Limb (tissue), 2 donors: Measurements from ENCODE around the gene METTL26.

Experiments
- DNase-seq, 2 donors: peaks; one replicate each; pipeline ENCODE4 v3.0.0-alpha.2; 2016; ENCODE audit errors: extremely low spot score in 2 of 2

The METTL26 gene

DNA sequence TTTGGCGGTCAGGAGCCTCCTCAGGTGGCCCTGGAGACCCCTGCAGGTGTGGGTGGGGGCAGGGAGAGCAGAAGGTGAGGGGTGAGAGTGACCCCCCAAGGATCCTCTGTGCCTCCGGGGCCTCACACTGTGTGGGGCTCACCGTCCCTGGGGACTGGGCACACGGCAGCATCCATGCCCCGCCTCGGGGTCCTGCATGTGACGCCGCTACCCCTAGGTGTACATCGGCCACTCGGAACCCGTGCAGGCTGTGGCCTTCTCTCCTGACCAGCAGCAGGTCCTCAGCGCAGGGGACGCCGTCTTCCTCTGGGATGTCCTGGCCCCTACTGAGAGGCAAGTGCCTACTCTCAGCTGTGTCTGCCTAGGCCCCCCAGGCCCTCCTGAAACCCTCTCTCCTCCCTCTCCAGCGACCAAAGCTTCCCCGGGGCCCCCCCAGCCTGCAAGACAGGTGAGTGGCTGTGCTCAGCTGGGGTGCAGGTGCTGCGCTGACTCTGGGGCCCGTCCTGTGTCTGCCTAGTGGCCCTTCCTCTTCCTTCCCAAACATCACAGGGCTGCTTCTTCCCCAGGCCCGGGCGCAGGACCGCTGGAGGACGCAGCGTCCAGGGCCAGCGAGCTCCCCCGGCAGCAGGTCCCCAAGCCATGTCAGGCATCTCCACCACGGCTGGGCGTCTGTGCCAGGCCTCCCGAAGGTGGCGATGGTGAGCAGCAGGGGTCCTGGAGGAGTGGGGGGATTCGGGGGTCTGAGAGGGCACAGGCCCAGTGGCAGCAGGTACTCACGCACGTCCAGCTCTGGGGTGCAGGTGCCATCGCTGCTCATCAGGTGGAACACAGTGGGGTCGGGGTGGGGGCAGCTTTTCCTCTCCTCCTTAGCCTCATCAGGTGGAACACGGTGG lies 22.8 kb upstream of the METTL26 start:
- DNase-seq = no peak

DNA sequence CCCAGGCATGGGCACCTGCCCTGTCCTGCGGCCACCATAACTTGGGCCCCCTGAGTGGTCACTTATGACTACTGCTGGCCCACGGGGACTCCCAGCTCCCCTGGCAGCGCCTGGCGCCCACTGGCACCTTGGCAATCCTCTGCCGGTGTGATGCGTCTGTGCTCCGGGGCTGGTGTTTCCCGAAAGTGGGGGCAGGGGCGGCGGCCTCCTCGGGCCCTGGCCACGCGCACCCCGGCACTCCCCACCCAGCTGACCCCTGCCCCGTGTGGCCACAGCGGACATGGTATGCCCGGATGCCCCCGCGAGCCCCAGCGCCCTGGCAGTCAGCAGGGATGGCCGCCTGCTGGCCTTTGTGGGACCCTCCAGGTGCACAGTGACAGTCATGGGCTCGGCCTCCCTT lies 21.4 kb upstream of the METTL26 start:
- DNase-seq = no peak

DNA sequence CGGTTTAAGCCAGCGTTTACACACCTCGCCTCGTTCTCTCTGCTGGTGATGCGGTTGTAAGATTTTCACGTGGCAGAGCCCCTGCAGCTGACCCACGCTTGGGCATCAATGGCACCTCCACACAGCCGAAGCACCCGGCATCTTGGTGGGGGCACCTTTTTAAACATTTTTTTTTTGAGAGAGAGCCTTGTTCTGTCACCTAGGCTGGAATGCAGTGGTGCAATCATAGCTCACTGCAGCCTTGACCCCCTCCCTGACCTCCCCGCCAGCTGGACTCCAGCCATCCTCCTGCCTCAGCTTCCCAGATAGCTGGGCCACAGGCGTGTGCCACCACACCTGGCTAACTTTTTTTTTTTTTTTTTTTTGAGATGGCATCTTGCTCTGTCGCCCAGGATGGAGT lies 17.9 kb upstream of the METTL26 start:
- DNase-seq = no peak

DNA sequence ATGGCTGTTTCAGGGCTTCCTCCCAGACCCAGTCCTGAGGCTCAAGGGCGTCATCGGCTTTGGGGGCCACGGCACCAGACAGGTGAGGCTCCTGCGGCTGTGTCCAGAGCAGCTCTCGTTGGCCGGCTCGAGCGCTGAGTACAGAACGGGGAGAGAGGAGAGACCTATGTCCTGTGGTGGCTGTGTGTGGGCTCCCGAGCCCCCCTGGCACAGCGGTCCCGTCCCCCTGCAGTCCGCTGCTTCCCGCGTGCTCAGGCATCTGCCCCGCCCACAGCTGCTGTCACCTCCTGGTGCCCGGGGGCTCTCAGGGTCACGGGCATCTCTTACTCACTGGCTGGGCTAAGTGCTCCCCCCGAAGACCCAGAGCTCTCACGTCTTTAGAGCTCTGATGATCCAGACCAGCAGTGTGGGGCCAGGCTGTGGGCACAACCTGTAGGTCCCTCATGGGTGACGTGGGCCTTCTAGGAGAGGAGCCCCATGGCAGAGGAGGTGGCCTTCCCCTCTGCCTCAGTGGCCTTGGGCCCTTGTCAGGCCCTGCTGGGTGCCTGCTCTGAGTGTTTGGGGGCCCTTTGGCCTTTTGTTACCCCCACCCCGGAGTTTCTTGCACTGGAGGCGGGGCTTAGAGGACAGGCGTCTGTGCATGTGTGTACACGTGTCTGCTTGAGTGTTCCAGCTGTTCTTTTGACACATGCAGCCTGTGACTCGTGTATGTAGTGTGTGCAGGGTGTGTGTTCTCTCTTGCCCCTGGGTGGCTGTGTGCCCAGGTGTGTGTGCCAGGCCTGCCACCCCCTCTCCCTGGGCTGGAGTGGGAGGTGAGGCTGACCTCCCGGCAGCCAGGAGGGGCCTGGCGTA lies 16.6 kb upstream of the METTL26 start:
- DNase-seq = no peak

DNA sequence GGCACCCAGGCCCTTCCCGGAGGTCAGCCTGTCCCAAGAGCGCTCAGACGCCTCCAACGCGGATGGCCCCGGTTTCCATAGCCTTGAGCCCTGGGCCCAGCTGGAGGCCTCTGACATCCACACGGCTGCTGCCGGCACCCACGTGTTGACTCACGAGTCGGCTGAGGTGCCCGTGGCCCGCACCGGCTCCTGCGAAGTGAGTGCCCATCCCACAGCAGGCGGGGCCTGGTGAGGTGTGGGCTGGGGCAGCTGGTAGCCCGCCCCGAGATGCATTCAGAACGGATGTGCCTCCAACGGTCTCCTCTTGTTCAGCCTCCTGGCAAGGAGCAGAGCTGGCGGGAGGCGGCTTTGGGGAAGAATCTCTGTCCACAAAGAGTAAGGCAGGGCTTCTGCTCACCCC lies 15.7 kb upstream of the METTL26 start:
- DNase-seq = no peak

DNA sequence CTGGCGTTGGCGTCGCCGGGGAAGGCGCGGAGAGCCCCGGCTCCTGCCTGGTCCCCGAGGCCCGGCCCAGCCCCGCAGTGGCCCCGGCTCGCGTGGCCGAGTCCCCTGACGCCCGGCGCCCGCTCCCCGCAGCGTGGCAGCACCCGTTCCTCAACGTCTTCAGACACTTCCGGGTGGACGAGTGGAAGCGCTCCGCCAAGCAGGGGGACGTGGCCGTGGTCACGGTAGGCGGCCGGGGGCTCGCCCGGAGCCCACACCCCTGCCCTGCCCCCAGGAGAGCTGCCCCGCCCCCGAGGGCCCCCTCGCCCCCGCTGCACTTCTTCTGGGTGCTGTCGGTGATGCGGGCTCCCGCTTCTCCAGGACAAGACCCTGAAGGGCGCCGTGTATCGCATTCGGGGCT lies 13.5 kb upstream of the METTL26 start:
- no peak for DNase-seq

DNA sequence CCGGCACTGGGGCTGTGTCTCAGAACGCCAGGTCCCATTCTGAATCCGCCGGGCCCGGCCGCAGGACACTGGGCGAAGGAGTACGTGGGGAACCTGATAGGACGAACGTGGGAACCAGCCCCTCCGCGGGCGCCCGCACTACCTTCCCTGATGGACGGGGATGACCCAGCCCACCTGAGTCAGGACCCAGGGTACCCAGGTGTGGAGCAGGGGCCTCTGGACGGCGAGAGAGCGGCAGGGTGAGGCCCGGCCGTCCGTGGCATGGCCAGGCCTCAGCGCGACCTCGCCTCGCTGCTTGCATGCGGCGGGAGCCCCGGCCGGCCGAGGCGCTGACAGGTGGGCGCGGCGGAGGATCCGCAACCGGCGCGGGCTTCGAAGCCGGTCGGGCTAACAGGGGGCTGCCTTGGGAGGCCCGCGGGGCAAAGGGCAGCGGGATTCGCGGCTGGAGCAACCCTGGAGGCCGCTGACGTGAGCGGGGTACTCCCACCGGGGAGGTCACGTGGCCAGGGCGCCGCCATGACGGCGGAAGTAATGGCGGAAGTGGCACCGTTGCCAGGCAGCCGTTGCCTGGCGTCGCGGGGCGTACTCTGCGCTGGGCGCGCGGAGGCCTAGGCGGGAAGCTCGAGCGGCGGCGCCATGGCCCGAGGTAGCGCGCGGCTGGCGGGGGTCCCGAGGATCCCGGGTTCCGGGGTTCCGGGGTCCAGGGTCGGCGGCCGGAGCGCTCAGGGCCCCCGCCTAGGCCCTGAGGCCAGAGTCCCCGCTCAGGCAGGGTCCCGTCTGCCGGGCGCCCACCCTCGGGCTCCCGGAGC lies 12.9 kb upstream of the METTL26 start, which contains the start of gene WDR90:
Gene WDR90 (plus strand): TSS at position 585 of the 809 bp plus-strand sequence. CDS start 52 bp downstream, at position 637.
- peak; percentile 93 to 94 for DNase-seq

DNA sequence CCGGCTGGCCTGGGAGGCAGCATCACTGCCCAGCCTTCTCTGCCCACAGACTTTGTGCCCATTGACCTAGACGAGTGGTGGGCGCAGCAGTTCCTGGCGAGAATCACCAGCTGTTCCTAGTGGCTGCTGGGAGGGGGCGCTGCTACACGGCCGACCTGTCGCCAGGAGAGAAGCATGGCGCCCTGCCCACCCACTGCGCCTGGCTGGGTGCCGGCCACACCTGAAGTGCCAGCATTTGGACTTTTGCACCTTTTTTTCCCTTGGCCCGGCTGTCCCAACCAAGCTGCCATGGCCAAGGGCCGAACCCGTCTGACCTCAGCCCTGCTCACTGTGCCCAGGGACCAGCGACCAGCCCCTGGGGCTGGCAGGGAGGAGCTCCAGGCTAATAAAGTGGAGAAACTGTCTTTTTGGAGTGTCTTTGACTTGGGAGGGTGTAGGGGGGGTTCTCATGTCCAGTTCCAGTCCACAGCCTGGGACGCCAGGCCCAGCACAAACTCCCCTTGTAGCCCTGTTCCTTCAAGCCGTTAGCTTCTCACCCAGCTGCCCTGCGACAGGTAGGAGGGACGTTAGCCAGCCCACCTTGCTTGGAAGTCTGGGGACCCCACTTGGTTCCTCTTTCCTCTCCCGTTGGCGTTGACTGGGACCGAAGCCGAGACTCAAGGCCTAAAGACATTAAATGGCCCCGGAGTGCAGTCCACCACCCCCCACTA lies 12.1 kb upstream of the METTL26 start:
- no peak for DNase-seq

DNA sequence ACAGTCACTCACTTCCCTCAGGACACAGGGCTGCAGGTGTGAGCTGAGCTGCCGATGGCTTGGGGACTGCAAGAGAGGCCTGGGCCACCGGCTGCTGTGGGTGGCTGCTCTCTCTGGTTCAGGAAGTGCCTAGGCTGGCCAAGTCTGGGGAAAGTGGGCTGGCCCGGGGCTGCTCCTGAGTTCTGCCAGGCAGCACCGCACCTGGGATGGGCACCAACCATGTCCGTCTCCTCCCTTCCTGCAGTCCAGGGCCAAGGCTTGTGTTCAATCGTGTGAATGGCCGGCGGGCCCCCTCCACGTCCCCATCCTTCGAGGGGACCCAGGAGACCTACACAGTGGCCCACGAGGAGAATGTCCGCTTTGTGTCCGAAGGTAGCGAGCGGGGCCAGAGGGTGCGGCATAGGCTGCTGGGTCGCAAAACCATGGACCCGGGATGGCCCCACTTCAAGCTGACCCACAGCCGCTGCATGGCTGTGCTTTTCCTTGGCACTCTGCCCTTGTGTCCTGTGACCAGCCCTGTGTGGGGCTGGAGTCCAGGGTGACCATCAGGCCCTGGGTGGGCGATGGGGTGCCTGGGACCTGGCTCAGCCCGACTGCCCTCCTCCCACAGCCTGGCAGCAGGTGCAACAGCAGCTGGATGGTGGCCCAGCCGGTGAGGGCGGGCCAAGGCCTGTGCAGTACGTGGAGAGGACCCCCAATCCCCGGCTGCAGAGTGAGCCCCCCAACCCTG lies 11.2 kb upstream of the METTL26 start:
- no peak for DNase-seq

DNA sequence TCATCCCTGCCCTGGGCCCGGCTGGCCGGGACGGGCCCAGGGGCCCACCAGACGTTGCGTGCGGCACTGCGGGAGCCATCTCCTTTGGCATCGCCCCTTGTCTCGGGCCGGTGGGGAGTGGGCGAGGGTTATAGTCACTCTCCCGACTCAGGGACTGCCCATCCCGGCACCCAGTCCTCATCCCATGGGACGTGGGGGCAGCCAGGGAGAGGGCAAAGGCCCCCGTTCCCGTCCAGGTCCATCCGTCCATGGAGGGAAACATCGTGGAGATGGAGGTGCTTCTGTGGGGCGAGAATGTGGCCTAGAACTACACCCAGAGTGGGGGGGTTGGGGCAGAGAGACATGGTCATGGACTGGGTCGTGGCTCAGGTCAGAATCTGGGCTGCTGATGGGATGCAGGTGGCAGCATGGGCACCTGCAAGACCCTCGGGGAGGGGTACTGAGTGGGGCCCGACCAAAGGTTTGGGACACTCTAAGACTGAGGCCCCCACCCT lies 10.6 kb upstream of the METTL26 start:
- no peak for DNase-seq

DNA sequence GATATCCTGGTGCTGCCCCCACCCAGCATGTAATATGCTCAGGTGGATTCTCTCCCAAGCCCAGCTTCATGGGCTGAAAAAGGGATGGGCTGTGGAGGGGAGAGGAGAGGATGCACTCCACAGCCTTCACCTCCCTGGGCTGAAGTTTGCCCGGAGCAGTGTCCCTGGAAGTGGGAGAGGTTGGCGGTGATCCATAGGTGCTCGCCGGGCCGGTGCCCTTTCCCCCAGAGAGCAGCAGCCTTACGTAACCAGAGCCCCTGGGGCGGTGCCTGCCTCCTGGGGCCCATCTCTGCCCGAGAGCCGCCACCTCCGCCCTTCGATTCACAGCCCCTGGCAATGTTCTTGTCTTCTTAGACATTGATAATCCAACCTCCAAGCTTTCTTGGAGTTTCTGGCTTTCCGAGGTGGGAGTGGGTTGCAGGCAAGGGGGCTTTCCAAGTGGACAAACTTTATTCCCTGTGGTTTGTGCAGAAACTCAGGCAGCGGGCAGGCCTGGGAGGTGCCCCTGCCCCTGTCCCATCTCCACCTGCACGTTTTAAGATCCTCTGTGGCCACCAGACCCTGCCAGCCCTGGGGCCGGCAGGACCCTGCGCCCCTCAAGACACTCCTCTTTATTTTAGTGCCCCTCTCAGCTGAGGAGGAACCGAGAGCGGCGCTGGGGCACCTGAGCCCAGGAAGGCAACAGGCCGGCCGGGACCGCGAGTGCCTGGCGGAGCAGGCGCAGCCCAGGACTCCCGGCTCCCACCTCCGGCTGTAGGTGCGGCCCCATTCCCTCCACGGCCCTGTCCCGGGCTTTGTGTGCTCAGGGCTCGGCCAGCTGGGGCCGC lies 10.0 kb upstream of the METTL26 start:
- no peak for DNase-seq

DNA sequence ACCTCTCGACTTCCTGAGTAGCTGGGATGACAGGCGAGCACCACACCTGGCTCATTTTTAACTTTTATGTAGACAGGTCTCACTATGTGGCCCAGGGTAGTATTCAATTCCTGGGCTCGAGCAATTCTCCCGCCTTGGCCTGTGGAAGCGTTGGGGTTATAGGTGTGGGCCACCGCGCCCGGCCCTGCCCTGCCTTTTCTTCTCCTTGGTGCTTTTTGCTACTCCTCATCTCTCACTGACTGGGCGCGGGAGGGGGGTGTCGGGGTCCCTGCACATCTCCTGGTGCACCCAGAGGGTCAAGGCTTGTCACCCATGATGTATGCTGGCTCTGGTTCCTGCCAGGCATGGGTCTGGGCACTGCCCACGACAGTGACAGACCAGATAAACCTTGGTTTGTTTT lies 8.5 kb upstream of the METTL26 start:
- DNase-seq = no peak

DNA sequence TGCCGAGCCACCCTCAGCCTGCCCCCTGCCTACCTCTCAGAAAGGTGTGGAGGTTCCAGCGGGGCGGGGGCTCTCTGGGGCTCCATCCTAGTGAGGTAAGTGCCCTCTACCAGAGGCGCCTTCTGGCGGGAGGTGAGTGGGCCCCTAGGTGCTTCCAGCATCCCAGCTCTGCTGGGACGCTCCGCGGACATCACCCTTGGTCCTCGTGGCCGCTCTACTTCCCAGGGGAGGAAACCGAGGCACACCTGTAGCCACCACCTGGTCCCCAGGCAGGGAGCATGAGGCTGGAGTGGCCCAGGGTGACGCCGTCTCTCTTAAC lies 6.9 kb upstream of the METTL26 start:
- no peak for DNase-seq

DNA sequence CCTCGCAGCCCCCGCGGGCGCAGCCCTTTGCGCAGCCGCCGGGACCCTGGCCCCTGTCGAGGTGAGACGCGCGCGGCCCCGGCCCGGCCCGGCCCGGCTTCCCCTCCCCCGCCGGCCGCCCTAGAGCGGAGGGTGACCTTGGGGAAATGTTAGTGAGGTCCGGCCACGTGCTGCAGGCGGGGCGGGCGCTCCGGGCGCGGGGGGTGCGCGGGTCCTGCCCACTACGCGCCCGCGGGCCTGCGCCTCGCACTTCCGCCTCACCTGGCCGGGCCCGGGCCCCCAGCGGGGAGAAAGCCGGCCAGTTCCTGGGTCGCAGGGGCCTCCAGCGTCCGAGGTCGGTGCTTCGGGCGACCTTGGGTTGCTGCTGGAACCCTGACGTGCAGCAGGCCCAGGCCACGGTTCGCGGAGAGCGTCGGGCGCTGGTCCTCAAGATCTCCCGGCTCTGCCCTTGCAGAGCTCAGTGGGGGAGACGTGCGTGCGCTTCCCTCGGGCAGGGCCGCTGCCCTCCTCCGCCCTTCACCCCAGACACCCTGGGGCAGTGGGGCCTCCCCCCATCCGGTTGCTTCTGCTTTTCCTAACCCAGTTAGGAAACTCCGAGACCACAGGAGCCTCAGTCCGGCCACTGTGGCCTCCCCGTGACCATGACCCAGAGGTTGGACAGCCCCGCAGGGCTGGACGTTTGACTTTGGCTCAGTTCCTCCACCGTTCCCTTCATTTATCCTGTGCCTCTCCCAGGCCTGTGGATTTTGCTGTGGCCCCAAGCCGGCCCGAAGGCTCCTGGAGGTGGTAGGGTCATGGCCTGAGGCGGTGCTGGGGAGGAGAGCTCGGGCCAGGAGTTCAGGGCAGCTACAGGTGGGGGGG lies 6.3 kb upstream of the METTL26 start:
- DNase-seq = no peak

DNA sequence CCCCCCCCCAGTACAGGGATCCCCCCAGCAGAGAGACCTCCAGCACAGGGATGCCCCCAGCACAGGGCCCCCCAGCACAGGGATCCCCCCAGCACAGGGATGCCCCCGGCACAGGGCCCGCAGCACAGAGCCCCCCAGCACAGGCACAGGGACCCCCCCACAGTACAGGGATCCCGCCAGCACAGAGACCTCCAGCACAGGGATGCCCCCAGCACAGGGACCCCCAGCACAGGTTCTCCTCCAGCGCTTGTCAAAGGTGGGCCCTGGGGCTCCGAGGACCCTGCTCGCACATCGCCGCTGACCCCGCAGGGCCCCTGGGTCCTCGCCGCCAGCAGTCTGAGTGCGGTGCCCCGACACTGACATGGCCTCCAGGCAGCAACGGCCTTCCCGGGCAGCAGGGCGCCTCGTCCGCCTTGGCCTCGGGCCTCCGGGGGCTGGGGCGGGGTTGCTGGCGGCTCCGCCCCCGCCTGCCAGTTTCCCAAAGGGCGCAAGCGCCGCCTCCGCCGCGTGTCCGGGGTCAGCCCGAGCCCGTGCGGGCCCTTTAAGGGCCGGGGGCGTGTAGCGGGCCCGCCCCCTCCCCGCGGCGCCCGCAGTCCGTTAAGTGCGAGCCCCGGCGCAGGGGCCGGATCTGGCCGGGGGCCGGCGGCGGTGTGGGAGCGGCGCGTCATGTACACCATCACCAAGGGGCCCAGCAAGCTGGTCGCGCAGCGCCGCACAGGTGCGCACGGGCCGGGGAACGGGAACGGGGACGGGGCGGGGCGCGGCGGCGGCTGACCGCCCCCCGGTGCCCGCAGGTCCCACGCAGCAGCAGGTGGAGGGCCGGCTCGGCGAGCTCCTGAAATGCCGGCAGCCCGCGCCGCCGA lies 5.5 kb upstream of the METTL26 start, which contains the start of gene MCRIP2:
Gene MCRIP2 (plus strand): TSS at position 503 of the 863 bp plus-strand sequence. CDS start 164 bp downstream, at position 667.
- peak; percentile 18 to 74 for DNase-seq

DNA sequence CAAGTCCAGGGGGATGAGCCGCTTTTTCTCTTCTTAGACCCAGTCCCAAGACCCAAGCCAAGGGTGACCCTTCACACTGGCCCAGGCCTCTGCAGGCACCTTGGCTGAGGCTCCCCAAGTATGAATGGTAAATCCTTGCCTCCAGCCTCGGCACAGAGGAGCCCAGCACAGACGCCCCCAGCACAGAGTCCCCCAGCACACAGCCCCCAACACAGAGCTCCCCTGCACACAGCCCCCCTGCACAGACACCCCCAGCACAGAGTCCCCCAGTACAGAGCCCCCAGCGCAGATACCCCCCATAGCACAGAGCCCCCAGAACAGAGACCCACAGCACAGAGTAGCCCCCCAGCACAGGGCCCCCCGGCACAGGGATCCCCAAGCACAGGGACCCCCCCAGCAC lies 4.5 kb upstream of the METTL26 start:
- DNase-seq = no peak

DNA sequence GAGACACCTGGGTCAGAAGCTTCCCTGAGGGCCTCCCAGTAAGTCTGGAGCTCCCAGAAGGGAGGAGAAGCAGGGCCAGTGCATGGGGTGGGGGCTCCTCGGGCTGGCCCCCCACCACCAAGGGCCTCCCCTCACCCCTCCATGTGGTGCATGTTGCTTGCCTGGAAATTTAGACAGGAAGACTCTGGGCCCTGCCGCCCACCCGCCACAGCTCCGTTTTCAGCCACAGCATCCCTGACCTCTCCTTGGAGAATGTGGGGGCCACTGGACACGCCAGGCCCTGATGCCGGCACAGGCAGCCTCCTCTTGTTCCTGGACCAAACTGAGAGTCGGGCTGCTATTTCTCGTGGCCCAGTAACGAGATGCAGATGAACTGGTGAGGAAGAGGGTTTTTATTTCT lies 2.7 kb upstream of the METTL26 start:
- DNase-seq = no peak
